HG02571 (cell line): ENCODE results near the gene UQCRC1.

Experiments used
- ATAC-seq: cut with Tn5 transposase; IDR thresholded peaks from one replicate; pipeline ENCODE4 v1.9.1; 2021; ENCODE audit warnings: mild to moderate bottlenecking, moderate library complexity; ENCODE audit not compliant: unreplicated experiment

The UQCRC1 gene

DNA sequence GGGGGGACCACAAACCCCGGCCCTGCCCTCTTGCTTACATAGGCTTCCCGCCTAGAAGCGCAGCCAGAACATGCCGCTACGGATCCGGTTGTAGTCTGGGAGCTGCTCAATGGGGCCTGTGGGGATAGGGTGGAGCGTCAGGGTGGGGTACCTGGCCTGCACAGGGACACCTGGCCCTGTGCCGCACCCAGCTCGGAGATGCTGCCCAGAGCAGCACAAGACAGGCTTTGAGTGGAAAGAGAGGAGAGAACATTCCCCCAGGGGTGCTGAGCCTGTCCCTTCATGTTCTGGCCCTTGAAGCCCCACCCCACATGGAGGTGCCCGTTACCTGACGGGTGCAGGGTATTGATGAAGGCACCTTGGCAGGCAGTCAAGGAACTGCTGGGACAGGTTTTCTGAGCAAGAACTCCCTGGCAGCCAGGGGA lies 10.4 kb downstream of the UQCRC1 start:
- ATAC-seq, result no peak

DNA sequence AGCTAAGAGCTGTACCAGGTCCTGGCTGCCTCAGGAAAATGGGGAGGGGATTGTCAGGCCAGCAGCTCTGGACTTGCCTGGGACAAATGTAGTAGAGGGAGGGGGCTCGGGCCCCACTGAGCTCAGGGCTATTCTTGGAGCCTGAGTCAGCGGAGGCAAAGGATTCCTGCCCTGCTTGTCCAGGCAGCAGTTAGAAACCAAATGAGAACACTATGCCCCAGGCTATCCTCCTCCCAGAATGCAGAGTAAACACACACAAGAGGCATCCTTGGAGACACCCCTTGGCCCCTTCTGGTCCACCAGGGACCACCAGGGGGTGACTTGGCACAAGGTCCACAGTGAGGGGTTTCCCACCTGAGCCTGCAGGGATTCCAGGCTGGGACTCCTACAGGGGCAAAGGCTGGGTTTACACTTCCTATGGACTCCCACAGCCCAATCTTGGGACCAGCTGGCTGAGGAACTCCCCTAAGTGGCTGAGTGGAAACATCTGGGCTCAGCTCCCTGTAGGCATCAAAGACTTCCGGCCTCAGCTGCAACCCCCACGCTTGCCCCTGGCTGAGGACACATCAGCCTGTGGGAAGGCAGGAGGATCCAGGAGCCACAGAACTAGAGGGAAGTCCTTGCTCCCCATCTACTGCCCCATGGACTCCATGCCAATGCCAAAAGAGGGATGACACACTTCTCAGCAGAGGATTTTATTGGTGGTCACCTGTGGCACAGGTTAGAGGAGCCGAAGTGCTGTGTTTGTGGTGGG lies 10.9 kb downstream of the UQCRC1 start:
- no peak for ATAC-seq

DNA sequence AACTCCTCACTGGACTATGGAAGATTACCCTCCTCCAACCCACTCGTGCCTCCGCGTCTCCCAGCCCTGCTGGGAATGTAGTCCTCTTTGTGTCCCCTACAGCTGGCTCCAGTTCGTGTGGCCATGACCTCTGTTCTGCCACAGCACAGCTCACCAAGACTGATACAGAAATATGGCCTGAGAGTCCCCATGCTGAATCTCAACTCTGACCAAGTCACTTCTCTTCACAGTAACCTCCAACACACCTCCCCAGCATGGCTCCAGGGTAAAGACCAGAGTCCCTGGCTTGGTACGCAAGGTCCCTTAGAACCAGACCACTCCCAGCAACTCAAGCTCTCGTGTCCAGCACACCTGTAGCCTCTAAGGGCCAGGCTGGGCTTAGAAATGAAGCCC lies 12.0 kb downstream of the UQCRC1 start:
- ATAC-seq, result no peak

DNA sequence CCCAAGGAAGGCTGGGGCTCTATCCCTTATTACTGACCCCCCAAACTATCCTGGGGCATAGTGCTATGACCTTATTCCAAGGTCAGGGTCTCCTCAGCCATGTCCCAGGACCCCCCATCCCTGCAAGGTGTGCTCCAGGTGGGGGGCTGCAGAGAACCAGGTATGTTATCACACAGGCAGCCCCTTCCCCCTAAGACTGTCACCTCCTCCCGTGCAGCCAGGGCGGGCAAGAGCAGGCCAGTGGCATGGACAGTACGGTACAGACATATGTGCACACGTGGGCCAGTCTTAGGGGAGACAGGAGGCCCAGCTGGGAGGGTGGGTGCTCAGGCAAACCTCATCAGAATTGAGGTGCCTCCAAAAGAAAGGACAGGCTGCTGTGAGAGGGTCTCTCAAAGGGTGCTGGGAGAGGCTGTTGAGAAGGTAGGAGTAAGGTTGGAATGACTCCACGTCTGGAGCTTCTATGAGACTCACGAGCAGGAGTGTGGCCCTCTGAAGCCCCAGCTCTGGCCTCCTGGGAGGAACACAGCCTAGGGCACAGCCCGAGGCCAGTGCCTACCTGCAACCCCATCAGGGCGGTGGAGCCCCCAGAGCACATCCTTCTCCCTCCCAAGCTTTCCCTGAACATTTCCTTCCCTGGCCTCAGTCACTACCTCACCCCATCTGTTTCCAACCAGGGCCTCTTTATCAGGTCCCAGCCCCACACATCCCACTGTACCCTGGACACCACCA lies 12.6 kb downstream of the UQCRC1 start:
- ATAC-seq, result no peak

DNA sequence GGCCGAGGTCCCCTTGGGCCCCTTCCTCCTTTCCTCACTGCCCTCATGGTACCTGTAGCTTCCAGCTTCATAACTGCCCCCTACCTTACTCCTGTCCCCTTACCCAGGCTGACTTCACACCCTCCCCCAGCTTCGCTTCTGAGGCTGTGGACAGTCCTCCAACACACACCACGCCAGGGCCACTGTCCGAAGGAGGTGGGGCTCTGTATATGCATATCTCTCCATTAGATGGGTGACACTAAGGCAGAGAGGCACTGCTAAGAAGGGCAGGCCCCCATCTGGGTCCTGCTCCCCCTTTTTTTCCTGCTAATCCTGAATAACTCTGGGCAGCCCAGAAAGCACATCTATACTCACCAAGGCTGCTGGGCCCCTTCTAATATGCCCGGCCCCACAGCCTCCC lies 13.3 kb downstream of the UQCRC1 start:
- ATAC-seq, result no peak

DNA sequence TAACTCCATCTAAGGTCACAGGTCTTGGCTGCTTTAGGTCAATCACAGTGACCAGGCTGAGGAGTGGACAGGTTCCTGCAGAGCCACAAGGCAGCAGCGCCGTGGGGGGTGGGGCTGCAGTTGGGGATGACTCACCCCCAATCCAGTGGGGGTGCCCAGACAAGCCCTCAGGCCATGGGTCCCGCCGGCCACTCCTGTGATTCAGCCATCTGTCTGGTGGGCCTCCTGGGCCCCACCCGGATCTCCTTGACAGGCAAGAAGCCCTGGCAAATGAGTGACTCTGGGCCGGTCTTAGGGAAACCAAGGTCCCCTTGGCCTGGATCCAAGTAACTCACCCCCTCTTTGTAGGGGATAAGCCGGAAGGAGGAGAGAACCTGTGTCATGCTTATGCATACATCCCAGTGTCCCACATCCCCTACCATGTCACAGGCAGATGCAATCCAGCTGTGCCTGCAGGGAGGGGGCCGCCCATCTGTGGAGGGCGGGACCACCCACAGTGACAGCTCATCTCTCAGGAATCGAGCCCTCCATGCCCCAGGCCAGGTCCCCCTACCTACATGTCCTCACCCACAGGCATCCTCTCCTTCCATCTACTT lies 13.8 kb downstream of the UQCRC1 start:
- ATAC-seq, result no peak

DNA sequence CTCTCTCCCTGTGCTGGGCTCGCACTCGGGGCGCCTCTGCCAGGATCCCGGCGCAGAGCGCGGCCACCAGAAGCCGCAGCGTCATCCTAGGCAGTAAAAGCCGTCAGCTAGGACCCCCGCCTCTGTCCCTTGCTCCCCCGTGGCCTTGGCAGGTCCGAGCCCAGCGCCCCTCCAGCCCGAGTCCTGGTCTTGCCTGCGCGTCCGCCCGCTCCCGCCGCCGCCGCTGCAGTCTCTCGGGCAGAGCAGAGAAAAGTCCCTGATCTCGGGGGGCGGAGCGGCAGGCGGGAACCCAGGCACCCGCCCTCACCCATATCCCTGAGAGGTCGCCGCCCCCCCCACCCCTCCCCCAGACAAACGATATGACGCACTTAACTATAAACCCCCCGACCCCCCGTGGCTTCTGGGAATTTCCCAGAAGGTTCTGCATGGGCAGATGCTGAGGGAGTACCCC lies 14.3 kb downstream of the UQCRC1 start, which contains the start of gene COL7A1:
Gene COL7A1, minus strand, starts transcription at position 255 of the 451 bp plus-strand sequence. Its CDS starts 170 bp downstream, at position 85.
- no peak for ATAC-seq

DNA sequence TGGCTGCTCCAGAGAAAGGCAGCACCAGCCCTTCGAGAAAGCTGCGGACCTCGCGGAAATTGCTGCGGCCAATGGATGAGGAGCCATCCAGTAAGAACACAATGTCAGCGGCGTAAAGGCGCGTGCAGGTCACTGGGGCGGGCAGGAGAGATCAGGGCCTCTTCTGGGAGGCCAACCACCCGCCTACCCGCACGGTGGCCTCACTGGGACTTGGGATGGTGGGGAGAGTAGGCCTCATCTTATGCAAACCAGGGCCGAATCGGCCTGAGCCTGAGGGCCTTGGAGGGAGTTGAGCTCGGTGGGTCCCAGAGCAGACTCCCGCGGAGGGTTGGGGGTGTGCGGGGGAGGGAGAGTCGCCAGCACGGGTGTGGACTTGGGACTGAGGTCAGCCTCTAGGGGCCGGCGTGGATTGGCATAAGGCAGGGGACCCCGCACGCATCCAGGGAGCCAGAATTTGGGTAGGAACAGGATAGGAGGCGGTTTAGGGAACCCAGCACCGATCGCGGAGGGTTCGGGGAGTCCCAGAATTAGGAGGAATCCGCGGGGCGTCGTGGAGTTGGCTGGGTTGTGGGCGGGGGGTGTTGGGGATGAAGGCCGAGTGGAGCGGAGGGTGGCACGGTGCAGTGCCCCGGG lies 14.9 kb downstream of the UQCRC1 start:
- no peak for ATAC-seq

DNA sequence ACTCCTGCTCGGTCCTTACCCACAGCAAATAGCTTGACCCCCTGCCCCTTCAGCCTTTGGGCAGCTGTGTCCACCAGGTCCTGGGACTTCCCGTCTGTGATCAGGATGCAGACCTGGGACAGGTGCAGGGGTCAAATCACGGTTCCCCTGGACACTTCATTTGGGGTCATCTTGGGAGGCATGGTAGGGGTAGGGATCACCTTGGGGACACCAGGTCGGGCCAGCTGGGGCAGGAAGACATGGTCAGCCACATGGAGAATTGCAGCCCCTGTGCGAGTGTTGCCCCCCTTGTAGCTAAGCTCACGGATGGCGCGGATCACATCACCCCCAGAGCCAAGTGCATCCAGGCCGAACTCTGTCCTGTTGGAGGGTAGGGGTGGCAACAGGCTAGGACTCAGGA lies 16.1 kb downstream of the UQCRC1 start:
- no peak for ATAC-seq

DNA sequence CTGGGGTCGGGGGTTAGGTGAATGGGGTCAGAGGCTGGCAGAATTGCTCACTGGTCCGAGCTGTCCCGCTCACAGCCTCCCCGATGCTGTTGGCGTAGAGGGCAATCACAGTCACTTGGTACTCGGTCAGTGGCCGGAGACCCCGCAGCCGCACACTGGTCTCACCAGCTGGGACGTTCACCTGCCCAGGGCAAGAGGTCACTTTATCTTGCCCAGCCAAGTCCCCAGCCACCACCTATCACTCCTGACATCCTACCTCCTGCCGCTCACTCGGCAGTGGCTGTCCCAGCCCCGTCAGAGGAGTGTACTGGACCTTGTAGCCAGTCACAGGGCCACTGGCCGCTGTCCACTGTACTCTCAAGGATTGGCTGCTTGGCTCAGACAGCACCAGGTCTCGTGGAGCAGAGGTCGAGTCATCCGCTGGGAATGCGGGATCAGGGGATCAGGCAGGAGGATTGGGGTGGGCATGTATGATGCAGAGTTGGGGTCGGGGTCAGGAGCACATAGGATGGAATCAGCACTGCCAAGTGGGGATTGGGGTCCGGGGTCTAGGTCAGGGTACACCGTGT lies 16.8 kb downstream of the UQCRC1 start:
- ATAC-seq, result no peak

DNA sequence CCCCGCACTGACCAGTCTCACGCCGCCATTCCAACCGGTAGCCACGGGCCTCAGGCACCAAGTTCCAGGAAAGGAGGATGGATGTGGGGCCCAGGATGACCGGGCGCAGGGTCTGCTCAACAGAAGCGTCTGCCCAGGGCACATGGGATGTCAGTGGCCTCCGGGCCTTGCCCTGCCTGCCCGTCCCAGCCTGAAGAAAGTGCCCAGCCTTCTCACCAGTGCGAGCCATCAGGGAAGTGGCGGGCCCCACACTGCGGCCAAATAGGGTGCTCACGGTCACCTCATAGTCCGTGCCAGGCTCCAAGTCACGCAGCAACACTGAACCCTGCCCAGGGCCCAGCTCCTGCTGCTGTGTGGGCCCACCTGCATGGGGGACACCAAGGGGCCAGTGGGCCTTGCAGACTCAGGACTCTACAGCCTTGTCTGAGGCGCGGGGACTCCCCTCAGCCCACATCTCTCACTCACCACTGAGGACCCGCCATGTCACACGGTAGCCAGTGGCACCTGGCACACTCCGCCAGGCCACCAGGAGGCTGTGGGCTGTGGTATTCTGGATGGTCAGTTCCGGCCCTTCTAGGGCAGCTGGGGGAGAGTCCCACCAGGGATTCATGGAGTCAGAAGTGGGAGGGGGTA lies 17.4 kb downstream of the UQCRC1 start:
- ATAC-seq, result no peak

DNA sequence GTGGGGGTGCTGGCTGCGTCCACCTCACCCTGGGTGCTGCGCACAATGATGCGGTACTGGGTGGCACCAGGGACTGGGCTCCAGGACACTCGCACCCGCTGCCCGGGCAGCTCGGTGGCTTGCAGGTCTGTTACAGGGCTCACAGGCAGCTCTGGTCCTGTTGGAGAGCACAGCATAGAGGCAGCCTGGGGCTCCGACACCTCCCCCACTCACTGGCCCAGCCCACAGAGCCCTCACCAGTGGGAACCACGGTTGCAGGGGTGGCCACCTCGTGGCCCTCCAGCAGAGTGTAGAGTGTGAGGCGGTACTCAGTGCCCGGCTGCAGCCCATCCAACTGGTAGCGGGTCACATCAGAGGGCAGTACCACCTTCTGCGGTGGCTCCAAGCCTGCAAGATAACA lies 18.0 kb downstream of the UQCRC1 start:
- no peak for ATAC-seq

DNA sequence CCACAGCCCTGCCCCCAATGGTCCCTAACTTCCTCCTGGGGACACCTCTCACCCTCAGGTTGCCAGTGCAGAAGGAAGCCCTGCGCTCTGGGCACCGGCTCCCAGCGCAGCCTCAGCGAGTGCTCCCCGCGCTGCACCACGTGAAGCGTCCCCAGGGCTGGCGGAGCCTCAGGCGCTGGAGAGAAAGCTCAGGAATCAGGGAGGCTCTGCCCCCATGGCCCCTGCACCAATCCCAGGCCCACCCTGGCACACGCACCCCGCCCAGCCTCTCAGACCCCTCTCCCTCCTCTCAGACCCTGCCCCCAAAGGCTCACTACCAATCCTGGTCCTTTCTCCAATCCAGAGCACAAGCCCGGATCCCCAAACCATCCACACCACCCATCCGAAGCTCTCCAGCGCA lies 21.2 kb downstream of the UQCRC1 start:
- no peak for ATAC-seq

DNA sequence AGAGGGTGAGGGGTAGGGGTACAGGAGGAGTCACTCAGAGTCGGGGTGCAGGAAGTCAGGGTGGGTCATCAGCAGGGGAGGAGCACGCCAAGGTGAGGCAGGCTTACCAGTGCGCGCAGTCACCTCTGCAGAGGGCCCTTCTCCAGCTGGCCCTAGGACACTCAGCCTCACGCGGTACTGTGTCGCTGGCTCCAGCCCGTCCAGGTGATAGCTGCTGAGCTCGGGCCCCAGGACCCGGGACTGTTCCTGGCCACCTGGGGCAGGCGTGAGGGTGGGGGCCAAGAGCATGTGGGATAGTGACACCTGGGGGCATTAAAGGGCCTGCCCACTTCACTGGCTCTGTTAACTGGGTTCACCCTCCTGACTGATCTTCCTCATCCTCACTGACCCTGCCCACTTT lies 21.8 kb downstream of the UQCRC1 start:
- ATAC-seq, result no peak

DNA sequence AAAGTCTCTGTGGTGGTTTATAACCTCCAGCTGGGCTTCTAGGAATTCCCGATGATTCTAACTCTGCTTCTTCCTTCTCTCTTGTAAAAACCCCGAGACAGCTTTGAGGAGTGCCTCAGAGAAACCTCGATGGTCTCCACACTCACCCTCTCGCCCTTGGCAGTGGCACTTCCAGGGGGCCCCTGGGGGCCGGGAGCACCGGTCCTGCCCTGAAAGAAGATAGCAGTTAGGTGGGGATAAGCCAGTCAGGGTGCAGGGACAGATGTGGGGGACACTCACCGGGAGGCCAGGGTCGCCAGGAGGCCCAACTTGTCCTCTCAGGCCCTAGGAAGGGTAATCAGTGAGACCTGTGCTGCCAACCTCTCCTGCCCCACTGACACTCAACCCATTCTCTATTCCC lies 24.0 kb downstream of the UQCRC1 start:
- no peak for ATAC-seq

DNA sequence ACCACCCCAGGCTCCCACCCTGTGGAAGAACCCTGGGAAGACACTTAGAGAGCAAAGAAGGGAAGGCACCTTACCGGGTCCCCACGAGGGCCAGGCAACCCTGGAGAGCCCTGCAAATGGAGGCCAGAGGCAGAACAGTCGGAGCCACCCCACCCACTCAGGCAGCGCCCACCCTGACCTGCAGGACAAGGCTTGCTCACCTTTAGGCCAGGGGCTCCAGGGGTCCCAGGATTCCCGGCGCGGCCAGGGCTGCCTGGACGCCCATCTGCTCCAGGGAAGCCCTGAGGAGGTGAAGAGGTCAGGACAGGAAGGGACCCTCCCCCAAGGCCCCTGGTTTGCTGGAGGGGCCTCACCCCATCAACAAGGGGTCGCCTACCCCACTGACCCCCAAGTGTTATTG lies 24.6 kb downstream of the UQCRC1 start:
- no peak for ATAC-seq

DNA sequence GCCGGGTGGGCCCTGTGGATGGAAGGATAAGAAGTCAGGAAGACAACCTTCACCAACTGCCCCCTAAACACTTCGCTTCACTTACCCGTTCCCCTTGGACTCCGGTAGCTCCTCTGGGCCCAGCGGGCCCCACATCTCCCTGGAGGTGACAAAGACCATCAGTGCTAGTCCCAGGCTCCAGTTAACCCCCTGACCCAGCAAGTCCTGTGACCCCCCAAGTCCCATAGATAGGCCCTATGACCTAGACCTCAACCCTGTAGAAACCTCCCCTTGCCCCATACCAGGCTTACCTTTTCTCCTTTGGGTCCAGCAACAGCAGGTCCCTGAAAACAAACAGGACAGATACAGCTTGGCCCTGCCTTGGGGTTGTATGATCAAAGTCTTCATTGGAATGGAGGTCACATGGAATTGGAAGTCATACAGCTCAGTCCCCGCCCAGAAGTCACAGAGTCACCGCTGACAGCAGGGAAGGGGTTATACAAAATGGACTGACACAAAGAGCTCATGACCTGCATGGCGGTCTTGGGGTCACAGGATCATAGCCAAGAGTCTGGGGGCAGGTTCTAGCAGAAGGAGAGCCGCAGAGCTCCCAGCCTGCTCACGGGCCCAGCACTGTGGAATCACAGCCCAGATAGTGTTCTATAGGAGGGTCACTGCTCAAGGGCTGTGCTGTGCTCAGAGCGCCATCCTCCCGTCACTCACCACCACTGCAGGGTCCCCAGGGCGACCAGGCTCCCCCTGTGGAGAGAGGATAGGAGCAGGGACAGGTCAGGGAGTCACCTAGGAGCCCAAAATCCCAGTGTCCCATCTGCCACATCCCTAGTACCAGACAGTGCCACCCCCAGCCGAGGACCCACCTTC lies 27.6 kb downstream of the UQCRC1 start:
- no peak for ATAC-seq

DNA sequence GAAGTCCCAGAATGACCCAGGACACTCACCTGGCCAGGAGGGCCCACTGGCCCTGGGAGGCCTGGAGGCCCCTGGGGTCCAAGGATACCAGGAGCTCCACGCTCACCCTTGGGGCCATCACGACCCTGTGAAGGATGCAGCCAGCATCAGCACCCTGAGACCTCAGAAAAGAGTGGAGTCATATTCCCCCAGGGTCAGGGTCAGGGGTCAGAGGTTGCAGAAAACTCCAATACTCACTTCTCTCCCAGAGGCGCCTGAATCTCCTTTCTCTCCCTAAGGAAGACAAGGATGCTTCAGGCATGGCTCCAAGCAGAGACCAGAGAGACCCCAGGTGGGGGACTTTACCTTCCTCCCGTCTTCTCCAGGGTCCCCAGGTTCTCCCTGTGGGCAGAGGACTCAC lies 32.8 kb downstream of the UQCRC1 start:
- no peak for ATAC-seq

DNA sequence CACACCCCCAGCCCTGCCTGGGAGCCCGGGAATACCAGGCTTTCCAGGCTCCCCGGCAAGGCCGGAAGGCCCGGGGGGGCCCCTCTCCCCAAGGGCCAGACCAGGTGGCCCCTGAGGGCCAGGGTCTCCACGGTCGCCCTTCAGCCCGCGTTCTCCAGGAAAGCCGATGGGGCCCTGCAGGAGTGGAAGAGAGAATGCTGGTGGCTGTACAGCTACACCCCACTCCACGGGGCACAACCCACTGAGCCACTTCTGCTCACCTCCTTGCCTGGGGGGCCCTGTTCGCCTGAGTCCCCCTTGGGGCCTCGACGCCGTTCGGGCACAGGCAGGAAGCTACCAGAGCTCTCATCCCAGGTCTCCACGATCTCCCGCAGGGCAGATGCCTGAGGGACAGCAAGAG lies 34.1 kb downstream of the UQCRC1 start:
- no peak for ATAC-seq
